NB4 (cell line): Measurements from ENCODE around the gene ZNF142.

ENCODE experiments used
- DNase-seq: peaks from one replicate; pipeline ENCODE4 v3.0.0; 2010; ENCODE audit warnings: low read depth
- H3K4me3 ChIP-seq: one replicate; pipeline ENCODE4 v1.5.1; 2011; ENCODE audit warnings: mild to moderate bottlenecking, low read depth, low read length, moderate library complexity
- MYC ChIP-seq: IDR thresholded peaks from 2 replicates; pipeline ENCODE4 v1.6.1; 2011; ENCODE audit warnings: low read depth, low read length
- POLR2A ChIP-seq: IDR thresholded peaks from 2 replicates; pipeline ENCODE4 v1.6.1; 2011; ENCODE audit warnings: mild to moderate bottlenecking; ENCODE audit not compliant: insufficient read length; ENCODE audit errors: extremely low read depth
- TF ChIP-seq, protein P1 (sequence below): IDR thresholded peaks from 2 replicates; pipeline ENCODE4 v1.6.1; 2011; ENCODE audit warnings: low read depth, low read length
- TF ChIP-seq, protein P2 (sequence below): IDR thresholded peaks from one replicate; pipeline ENCODE4 v1.5.1; 2012; ENCODE audit warnings: low read depth, low read length

Gene ZNF142

DNA sequence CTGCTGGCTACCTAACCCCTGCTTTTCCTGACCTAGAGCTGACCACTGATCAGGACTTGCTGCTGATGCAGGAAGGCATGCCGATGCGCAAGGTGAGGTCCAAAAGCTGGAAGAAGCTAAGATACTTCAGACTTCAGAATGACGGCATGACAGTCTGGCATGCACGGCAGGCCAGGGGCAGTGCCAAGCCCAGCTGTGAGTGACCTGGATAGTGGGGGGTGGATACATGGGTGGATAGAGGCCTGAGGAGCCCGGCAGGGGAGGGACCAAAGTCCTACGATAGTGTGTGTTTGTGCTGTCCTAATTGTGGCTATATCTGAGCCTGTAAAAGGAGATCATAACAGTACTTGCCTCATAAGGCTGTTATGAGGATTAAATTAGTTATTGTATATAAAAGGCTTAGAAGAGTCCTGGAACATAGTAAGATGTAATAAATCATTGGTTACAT lies 43.5 kb downstream of the ZNF142 start:
- DNase-seq = no peak
- no peak overlapping the region for H3K4me3 ChIP-seq
- TF ChIP-seq, protein P1, sequence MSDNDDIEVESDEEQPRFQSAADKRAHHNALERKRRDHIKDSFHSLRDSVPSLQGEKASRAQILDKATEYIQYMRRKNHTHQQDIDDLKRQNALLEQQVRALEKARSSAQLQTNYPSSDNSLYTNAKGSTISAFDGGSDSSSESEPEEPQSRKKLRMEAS = no peak
- TF ChIP-seq, protein P2, sequence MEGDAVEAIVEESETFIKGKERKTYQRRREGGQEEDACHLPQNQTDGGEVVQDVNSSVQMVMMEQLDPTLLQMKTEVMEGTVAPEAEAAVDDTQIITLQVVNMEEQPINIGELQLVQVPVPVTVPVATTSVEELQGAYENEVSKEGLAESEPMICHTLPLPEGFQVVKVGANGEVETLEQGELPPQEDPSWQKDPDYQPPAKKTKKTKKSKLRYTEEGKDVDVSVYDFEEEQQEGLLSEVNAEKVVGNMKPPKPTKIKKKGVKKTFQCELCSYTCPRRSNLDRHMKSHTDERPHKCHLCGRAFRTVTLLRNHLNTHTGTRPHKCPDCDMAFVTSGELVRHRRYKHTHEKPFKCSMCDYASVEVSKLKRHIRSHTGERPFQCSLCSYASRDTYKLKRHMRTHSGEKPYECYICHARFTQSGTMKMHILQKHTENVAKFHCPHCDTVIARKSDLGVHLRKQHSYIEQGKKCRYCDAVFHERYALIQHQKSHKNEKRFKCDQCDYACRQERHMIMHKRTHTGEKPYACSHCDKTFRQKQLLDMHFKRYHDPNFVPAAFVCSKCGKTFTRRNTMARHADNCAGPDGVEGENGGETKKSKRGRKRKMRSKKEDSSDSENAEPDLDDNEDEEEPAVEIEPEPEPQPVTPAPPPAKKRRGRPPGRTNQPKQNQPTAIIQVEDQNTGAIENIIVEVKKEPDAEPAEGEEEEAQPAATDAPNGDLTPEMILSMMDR = no peak
- no peak for TF ChIP-seq POLR2A
- TF ChIP-seq MYC = no peak

DNA sequence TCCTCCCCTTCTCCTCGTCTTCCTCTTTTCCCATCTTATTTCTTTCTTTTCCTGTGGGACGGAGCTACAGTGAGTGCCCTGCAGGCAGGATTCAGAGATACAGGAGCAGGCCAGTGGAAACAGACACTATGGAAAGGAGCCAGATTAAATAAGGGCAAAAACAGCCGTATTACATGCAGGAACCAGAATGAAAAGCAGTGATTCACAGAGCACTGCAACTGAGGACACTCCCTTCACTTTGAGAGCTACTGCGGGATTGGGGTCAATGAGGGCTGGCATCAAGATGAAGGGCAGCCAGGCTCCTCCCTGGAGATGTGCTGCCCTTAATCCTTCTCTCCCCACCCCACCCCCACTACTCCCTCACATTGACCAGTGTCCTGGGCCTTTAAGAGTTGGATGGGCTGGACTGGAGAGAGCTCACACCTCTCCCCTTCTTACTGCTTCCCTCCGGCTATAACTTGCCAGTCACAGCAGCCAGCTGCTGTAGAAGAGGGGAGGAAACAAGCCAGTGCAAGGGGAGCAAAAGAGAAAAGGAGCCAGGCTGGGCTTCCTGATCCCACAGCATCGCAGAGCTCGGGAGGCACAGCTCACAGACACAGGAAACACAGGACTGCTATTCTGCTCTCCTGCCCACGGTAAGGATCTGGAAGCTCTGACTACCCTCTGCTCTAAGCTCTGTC lies 51.8 kb downstream of the ZNF142 start, which contains the start of gene PLCD4:
TSS of gene PLCD4 (plus strand) at position 464 of the 680 bp plus-strand sequence. CDS start 7,841 bp downstream, outside the sequence.
- H3K4me3 ChIP-seq = no peak within 1 kb of the TSS
- no peak for DNase-seq
- TF ChIP-seq, protein P2 = no peak
- TF ChIP-seq, protein P1 = no peak
- no peak for TF ChIP-seq MYC
- TF ChIP-seq POLR2A = no peak

DNA sequence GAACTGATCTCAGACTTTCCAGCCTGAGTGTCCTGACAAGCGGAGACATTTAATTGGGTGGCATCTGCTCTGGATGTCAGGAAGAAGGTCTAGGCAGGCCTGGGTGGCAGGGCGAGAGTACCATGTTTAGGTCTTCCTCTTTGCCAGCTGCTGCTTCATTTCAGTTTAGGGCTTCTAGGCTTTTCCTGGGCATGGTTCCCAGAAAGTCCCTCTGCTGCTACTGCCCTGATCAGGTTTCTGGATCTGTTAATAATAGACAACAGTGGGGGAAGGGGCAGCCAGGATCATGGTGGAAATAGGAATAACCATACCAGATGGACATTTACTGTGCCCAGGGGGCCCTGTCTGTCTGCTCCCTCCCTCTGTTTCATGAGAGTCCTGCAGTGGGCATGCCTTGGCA lies 54.0 kb downstream of the ZNF142 start:
- DNase-seq = no peak
- TF ChIP-seq, protein P2 = no peak
- TF ChIP-seq POLR2A = no peak
- TF ChIP-seq MYC = no peak
- TF ChIP-seq, protein P1 = no peak
- H3K4me3 ChIP-seq = no peak overlapping the region
